Cardiac fibroblast (primary cell): ENCODE results near the gene SLC35F3.

Experiments used
- DNase-seq, 2 donors: peaks; one replicate each; pipeline versions ENCODE4 v3.0.0 to v3.0.0-alpha.2; 2010; ENCODE audit warnings: low read depth in 2 of 2
- H3K4me3 ChIP-seq, 2 donors: replicated peaks in 1 of 2; 1 replicate in 1 of 2; 2 replicates in 1 of 2; pipeline ENCODE4 v1.5.1; 2011; ENCODE audit warnings: low read depth in 2 of 2, low read length in 2 of 2, mild to moderate bottlenecking in 2 of 2, moderate library complexity in 1 of 2
- TF ChIP-seq, protein P1 (sequence below): IDR thresholded peaks from one replicate; pipeline ENCODE4 v1.5.1; 2011; ENCODE audit warnings: low read depth, mild to moderate bottlenecking, low read length, inconsistent platforms

The SLC35F3 gene

GRCh38 chr1:234265861-234266260 lies 361.4 kb downstream of the SLC35F3 start:
- DNase-seq, result no peak
- TF ChIP-seq, protein P1, sequence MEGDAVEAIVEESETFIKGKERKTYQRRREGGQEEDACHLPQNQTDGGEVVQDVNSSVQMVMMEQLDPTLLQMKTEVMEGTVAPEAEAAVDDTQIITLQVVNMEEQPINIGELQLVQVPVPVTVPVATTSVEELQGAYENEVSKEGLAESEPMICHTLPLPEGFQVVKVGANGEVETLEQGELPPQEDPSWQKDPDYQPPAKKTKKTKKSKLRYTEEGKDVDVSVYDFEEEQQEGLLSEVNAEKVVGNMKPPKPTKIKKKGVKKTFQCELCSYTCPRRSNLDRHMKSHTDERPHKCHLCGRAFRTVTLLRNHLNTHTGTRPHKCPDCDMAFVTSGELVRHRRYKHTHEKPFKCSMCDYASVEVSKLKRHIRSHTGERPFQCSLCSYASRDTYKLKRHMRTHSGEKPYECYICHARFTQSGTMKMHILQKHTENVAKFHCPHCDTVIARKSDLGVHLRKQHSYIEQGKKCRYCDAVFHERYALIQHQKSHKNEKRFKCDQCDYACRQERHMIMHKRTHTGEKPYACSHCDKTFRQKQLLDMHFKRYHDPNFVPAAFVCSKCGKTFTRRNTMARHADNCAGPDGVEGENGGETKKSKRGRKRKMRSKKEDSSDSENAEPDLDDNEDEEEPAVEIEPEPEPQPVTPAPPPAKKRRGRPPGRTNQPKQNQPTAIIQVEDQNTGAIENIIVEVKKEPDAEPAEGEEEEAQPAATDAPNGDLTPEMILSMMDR, result no peak
- H3K4me3 ChIP-seq, result no peak overlapping the region

GRCh38 chr1:234270093-234270492 lies 365.6 kb downstream of the SLC35F3 start:
- no peak overlapping the region for H3K4me3 ChIP-seq
- TF ChIP-seq, protein P1, result no peak
- DNase-seq, result no peak

- TF ChIP-seq, protein P1, result no peak
- H3K4me3 ChIP-seq, result no peak overlapping the region
- DNase-seq, result no peak
Observed at GRCh38 chr1:234270581-234271242, 366.2 kb downstream of the SLC35F3 start.

GRCh38 chr1:234271243-234271606 lies 366.7 kb downstream of the SLC35F3 start:
- TF ChIP-seq, protein P1, result no peak
- H3K4me3 ChIP-seq, result no peak overlapping the region
- no peak for DNase-seq

DNA sequence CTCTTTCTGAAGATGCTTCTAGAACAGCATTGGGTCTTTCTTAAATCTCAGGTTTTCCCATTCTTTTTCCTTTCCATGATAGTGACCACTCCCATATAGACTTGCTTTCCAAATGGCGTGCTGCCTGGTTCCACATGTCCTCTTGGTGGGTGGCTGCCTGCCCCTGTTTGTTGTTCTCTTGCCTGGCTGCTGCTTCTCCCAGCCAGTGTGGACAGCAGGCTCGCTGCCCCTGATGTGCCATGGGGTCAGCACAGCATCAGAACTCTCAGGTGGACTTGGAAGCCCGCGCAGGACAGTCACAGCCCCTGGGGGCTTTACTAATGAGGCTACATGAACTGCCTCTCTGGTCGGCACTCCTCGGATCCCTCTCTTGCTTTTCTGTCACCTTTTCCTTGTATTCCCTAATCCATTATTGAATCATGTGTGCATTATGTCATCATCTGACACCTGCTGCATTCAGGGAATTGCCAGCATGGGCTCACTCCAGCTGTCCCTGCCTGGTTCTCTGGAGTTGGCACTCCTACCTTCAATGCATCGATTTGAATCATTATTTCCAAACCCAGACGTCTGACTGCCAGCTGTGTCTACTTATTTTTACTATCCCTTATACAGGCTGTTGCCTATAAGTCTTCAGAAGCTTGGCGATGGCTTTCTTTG lies 368.3 kb downstream of the SLC35F3 start:
- DNase-seq, result no peak
- H3K4me3 ChIP-seq, result no peak overlapping the region
- TF ChIP-seq, protein P1, result no peak

GRCh38 chr1:234273981-234274380 lies 369.5 kb downstream of the SLC35F3 start:
- no peak for DNase-seq
- TF ChIP-seq, protein P1, result no peak
- no peak overlapping the region for H3K4me3 ChIP-seq
